SKM-1 treated with dmso at 0.1 percent for 144 hours (cell line): Measurements from ENCODE around the gene ADRA2A.

ENCODE experiments used
- DNase-seq: peaks from one replicate; lab custom pipeline; 2025; ENCODE audit not compliant: unreplicated experiment; lab: John Stamatoyannopoulos, UW

ADRA2A gene

DNA sequence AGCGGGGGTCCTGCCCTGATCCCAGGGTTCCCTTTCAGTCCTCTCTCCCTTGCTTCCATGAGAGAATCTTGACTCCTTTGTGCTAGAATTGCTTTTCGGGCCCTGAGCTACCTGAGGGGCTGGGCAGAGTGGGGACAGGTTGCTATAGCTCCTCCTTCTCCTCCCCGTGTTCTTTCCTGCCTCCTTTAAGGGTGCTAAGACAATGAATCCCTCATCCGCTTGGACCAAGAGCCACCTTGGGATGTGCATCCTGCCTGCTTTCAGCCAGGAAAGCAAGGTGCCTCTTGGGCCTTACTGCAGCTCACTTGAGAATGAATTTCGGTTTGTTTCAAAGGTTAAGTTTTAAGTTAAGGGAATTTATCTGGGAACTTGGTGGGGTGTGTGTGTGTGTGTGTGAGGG, 53.6 kb downstream of the ADRA2A start:
- DNase-seq: no peak
